ENCODE results near the gene TMPRSS11B. TPM values are rescaled to one million over a fixed set of nuclear protein-coding genes. Genes with fewer than 3 reads are reported as not detected.
"Not testable (repeated sequence)": the region's sequence is repeated elsewhere in the genome, so short reads cannot be mapped to it uniquely, and the experiment has no call there.

The TMPRSS11B gene
- total RNA-seq, 1 donor from 2014 or later, result 6.7 TPM

GRCh38 chr4:68228568-68228967 is 16.9 kb downstream of the TMPRSS11B start:
- DNase-seq (ENCODE audit: low spot score), result no peak

GRCh38 chr4:68218044-68218443 is 27.4 kb downstream of the TMPRSS11B start:
- no peak for DNase-seq (ENCODE audit: low spot score)

GRCh38 chr4:68216501-68216900 is 29.0 kb downstream of the TMPRSS11B start:
- no peak for DNase-seq (ENCODE audit: low spot score)

- DNase-seq (ENCODE audit: low spot score), result no peak
These were observed 36.5 kb downstream of the TMPRSS11B start for GRCh38 chr4:68209003-68209402.

- DNase-seq (ENCODE audit: low spot score), result not testable (repeated sequence)
These were observed 51.2 kb downstream of the TMPRSS11B start for GRCh38 chr4:68194305-68194704.

- DNase-seq (ENCODE audit: low spot score), result no peak
These were observed 52.3 kb downstream of the TMPRSS11B start for GRCh38 chr4:68193194-68193593.

GRCh38 chr4:68187145-68187544 is 58.3 kb downstream of the TMPRSS11B start:
- DNase-seq (ENCODE audit: low spot score), result no peak

- no peak for DNase-seq (ENCODE audit: low spot score)
These were observed 60.6 kb downstream of the TMPRSS11B start for GRCh38 chr4:68184923-68185322.

- DNase-seq (ENCODE audit: low spot score), result no peak
These were observed 62.1 kb downstream of the TMPRSS11B start for GRCh38 chr4:68183417-68183816.

- DNase-seq (ENCODE audit: low spot score), result no peak
These were observed 63.1 kb downstream of the TMPRSS11B start for GRCh38 chr4:68182382-68182820.

- peak; percentile 9 for DNase-seq (ENCODE audit: low spot score)
These were observed 64.5 kb downstream of the TMPRSS11B start for GRCh38 chr4:68180849-68181526.

GRCh38 chr4:68176904-68177303 is 68.6 kb downstream of the TMPRSS11B start:
- DNase-seq (ENCODE audit: low spot score), result no peak

Other genes with a start within 250 kb of the TMPRSS11B start
- gene TMPRSS11F, start 115.8 kb downstream of the TMPRSS11B start, total RNA-seq (ENCODE audit: insufficient read depth, low replicate concordance), result 1.9 TPM
- gene YTHDC1, start 104.4 kb upstream of the TMPRSS11B start, total RNA-seq (ENCODE audit: insufficient read depth, low replicate concordance), result 41.2 TPM
- gene TMPRSS11E, start 201.8 kb upstream of the TMPRSS11B start, total RNA-seq (ENCODE audit: insufficient read depth, low replicate concordance), result 5.8 TPM

Measured in umbilical cord (tissue), 2 donors.